HepG2 (cell line): ENCODE measurements around the gene RIPK3. TPM values are rescaled to one million over a fixed set of nuclear protein-coding genes. Genes with fewer than 3 reads are reported as not detected.
A peak's percentile ranks its signal among the peaks of the same experiment; 100 is the strongest.

Experiments used
- AGO1 ChIP-seq: fragments of 200-400 bp; formaldehyde crosslinking; IDR thresholded peaks from 2 replicates; pipeline ENCODE4 v1.6.1; 2017; ENCODE audit warnings: mild to moderate bottlenecking, low read depth, low read length, moderate library complexity; ENCODE audit not compliant: poor library complexity, severe bottlenecking
- ARHGAP35 ChIP-seq: sonication (generic); formaldehyde crosslinking; IDR thresholded peaks from 2 replicates; pipeline ENCODE4 v1.9.0; 2022; ENCODE audit warnings: mild to moderate bottlenecking, inconsistent platforms, moderate library complexity, missing genetic modification reagents, borderline replicate concordance
- ATF2 ChIP-seq: sonication (generic); formaldehyde crosslinking; IDR thresholded peaks from 2 replicates; pipeline ENCODE4 v1.4.0; 2020; ENCODE audit warnings: missing genetic modification reagents
- DNMT1 ChIP-seq: sonication (generic); formaldehyde crosslinking; IDR thresholded peaks from 2 replicates; pipeline ENCODE4 v1.5.1; 2020; ENCODE audit warnings: mild to moderate bottlenecking, missing genetic modification reagents
- EEA1 ChIP-seq: sonication (generic); formaldehyde crosslinking; IDR thresholded peaks from 2 replicates; pipeline ENCODE4 v1.5.1; 2020; ENCODE audit warnings: mild to moderate bottlenecking, missing genetic modification reagents, borderline replicate concordance
- ETV5 ChIP-seq: IDR thresholded peaks from 2 replicates; pipeline ENCODE4 v1.6.1; 2018; ENCODE audit warnings: missing biosample characterization, missing genetic modification reagents, inconsistent platforms, borderline replicate concordance
- FOXK2 ChIP-seq: fragments of 450-650 bp; IDR thresholded peaks from 2 replicates; pipeline ENCODE4 v1.6.1; 2016
- PHB2 ChIP-seq: fragments of 450-650 bp; IDR thresholded peaks from 2 replicates; pipeline ENCODE4 v1.6.1; 2018; ENCODE audit not compliant: partially characterized antibody
- PRPF4 ChIP-seq: fragments of 200-400 bp; formaldehyde crosslinking; IDR thresholded peaks from 2 replicates; pipeline ENCODE4 v1.6.1; 2016; ENCODE audit warnings: low read length, low read depth; ENCODE audit not compliant: poor library complexity, severe bottlenecking
- RAD51 ChIP-seq: fragments of 450-650 bp; IDR thresholded peaks from 2 replicates; pipeline ENCODE4 v1.6.1; 2016; ENCODE audit warnings: borderline replicate concordance
- SP4 ChIP-seq: sonication (generic); formaldehyde crosslinking; IDR thresholded peaks from 2 replicates; pipeline ENCODE4 v1.8.1; 2023; ENCODE audit warnings: mild to moderate bottlenecking, missing genetic modification reagents
- TBL1XR1 ChIP-seq: fragments of 150-350 bp; IDR thresholded peaks from 2 replicates; pipeline ENCODE4 v1.6.1; 2014; ENCODE audit warnings: borderline replicate concordance, low read length; ENCODE audit not compliant: partially characterized antibody
- TP53 ChIP-seq: sonication (generic); formaldehyde crosslinking; conservative IDR thresholded peaks from 2 replicates; pipeline ENCODE4 v1.4.0; 2020; ENCODE audit warnings: missing genetic modification reagents
- ZC3H13 ChIP-seq: sonication (generic); formaldehyde crosslinking; IDR thresholded peaks from 2 replicates; pipeline ENCODE4 v1.8.1; 2023; ENCODE audit warnings: mild to moderate bottlenecking, missing genetic modification reagents, moderate library complexity
- ZEB1 ChIP-seq: IDR thresholded peaks from 2 replicates; pipeline ENCODE4 v1.6.1; 2012; ENCODE audit warnings: mild to moderate bottlenecking, low read depth, inconsistent platforms; ENCODE audit not compliant: insufficient replicate concordance
- ZFAT ChIP-seq: sonication (generic); formaldehyde crosslinking; conservative IDR thresholded peaks from 2 replicates; pipeline ENCODE4 v1.8.1; 2023; ENCODE audit warnings: missing genetic modification reagents, inconsistent platforms
- ZFP36L1 ChIP-seq: sonication (generic); formaldehyde crosslinking; IDR thresholded peaks from 2 replicates; pipeline ENCODE4 v1.8.0; 2022; ENCODE audit warnings: mild to moderate bottlenecking, missing genetic modification reagents, moderate library complexity
- ZNF138 ChIP-seq: sonication (generic); formaldehyde crosslinking; IDR thresholded peaks from 2 replicates; pipeline ENCODE4 v1.5.0; 2020; ENCODE audit warnings: mild to moderate bottlenecking, low read depth, missing genetic modification reagents
- ZNF205 ChIP-seq: IDR thresholded peaks from 2 replicates; pipeline ENCODE4 v1.6.1; 2018; ENCODE audit warnings: missing biosample characterization, missing genetic modification reagents
- ZNF256 ChIP-seq: sonication (generic); formaldehyde crosslinking; conservative IDR thresholded peaks from 2 replicates; pipeline ENCODE4 v1.4.0; 2020; ENCODE audit warnings: missing genetic modification reagents
- ZNF724P ChIP-seq: sonication (generic); formaldehyde crosslinking; IDR thresholded peaks from 2 replicates; pipeline ENCODE4 v1.8.0; 2022; ENCODE audit warnings: missing genetic modification reagents, borderline replicate concordance
- ZNF746 ChIP-seq: sonication (generic); formaldehyde crosslinking; IDR thresholded peaks from 2 replicates; pipeline ENCODE4 v1.8.0; 2022; ENCODE audit warnings: mild to moderate bottlenecking, missing genetic modification reagents
- ZNF781 ChIP-seq: sonication (generic); formaldehyde crosslinking; IDR thresholded peaks from 2 replicates; pipeline ENCODE4 v1.5.1; 2020; ENCODE audit warnings: borderline replicate concordance, mild to moderate bottlenecking, missing genetic modification reagents; ENCODE audit errors: not compliant biosample characterization
- polyA plus RNA-seq, 8 experiments: library from polyadenylated mRNA; depleted of rRNA in 3 of 8; stranded (reverse) in 7 of 8; unstranded in 1 of 8; fragments of >200 nt; fragmentation: Illumina TruSeq in 4 of 8; extraction: Trizol in 4 of 8; gene quantifications; 2 replicates each; pipeline versions ENCODE4 v1.2.1 to v1.2.3, GENCODE V29; 2011 to 2016; ENCODE audit warnings: low read depth in 4 of 8, missing spikeins in 1 of 8, mixed read lengths in 1 of 8; ENCODE audit not compliant: insufficient read depth in 1 of 8
- total RNA-seq, 5 experiments: library from RNA; depleted of rRNA; stranded (reverse); fragments of >200 nt; fragmentation: Illumina TruSeq; extraction: Trizol; gene quantifications; 2 replicates each; pipeline ENCODE4 v1.2.3, GENCODE V29; 2016; ENCODE audit warnings: low read depth in 1 of 5
- TF ChIP-seq, protein P1 (sequence below): sonication (generic); formaldehyde crosslinking; IDR thresholded peaks from 2 replicates; pipeline ENCODE4 v1.8.1; 2023; ENCODE audit warnings: mild to moderate bottlenecking, missing genetic modification reagents, borderline replicate concordance
- TF ChIP-seq, protein P2 (sequence below): sonication (generic); formaldehyde crosslinking; IDR thresholded peaks from 2 replicates; pipeline ENCODE4 v1.4.0; 2020; ENCODE audit warnings: missing genetic modification reagents, borderline replicate concordance

The RIPK3 gene
- total and polyA plus RNA-seq, 2 of the 13 experiments (the other 11 are each of a cell fraction or from before 2014, with no cell fraction given), result not detected

GRCh38 chr14:24297190-24297964 is 42.4 kb downstream of the RIPK3 start (continued):
- TF ChIP-seq EEA1 (CRISPR knock-in tag) (no peak), PHB2 (no peak), FOXK2 (no peak), ZNF781 (CRISPR knock-in tag) (no peak), ZNF746 (CRISPR knock-in tag) (no peak), TBL1XR1 (no peak), ZNF256 (CRISPR knock-in tag) (no peak), ETV5 (CRISPR knock-in tag) (peak; percentile 37; the same call in 1 of the 2 replicates), TP53 (CRISPR knock-in tag) (no peak), ZNF205 (CRISPR knock-in tag) (peak; percentile 34; the same call in 1 of the 2 replicates), AGO1 (no peak), ZFP36L1 (CRISPR knock-in tag) (no peak), ARHGAP35 (no peak), ZNF724P (CRISPR knock-in tag) (no peak), ATF2 (CRISPR knock-in tag) (no peak), RAD51 (0 out of 2 replicates have a peak, but pooled peaks have one; percentile 4), ZNF138 (no peak), ZEB1 (no peak), SP4 (no peak), PRPF4 (no peak), ZC3H13 (CRISPR knock-in tag) (no peak), DNMT1 (CRISPR knock-in tag) (no peak), ZFAT (CRISPR knock-in tag) (no peak)
- TF ChIP-seq, protein P1, sequence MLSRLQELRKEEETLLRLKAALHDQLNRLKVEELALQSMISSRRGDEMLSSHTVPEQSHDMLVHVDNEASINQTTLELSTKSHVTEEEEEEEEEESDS (CRISPR knock-in tag), result 0 out of 2 replicates have a peak, but pooled peaks have one; percentile 25
- TF ChIP-seq, protein P2, sequence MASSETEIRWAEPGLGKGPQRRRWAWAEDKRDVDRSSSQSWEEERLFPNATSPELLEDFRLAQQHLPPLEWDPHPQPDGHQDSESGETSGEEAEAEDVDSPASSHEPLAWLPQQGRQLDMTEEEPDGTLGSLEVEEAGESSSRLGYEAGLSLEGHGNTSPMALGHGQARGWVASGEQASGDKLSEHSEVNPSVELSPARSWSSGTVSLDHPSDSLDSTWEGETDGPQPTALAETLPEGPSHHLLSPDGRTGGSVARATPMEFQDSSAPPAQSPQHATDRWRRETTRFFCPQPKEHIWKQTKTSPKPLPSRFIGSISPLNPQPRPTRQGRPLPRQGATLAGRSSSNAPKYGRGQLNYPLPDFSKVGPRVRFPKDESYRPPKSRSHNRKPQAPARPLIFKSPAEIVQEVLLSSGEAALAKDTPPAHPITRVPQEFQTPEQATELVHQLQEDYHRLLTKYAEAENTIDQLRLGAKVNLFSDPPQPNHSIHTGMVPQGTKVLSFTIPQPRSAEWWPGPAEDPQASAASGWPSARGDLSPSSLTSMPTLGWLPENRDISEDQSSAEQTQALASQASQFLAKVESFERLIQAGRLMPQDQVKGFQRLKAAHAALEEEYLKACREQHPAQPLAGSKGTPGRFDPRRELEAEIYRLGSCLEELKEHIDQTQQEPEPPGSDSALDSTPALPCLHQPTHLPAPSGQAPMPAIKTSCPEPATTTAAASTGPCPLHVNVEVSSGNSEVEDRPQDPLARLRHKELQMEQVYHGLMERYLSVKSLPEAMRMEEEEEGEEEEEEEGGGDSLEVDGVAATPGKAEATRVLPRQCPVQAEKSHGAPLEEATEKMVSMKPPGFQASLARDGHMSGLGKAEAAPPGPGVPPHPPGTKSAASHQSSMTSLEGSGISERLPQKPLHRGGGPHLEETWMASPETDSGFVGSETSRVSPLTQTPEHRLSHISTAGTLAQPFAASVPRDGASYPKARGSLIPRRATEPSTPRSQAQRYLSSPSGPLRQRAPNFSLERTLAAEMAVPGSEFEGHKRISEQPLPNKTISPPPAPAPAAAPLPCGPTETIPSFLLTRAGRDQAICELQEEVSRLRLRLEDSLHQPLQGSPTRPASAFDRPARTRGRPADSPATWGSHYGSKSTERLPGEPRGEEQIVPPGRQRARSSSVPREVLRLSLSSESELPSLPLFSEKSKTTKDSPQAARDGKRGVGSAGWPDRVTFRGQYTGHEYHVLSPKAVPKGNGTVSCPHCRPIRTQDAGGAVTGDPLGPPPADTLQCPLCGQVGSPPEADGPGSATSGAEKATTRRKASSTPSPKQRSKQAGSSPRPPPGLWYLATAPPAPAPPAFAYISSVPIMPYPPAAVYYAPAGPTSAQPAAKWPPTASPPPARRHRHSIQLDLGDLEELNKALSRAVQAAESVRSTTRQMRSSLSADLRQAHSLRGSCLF, result no peak
